NCI-H1105 (cell line): ENCODE measurements around the gene SRSF5.
"Not testable (repeated sequence)": the region's sequence is repeated elsewhere in the genome, so short reads cannot be mapped to it uniquely, and the experiment has no call there.

ENCODE experiments used
- DNase-seq: peaks from one replicate; lab custom pipeline; 2025; lab: John Stamatoyannopoulos, UW

Gene SRSF5

DNA sequence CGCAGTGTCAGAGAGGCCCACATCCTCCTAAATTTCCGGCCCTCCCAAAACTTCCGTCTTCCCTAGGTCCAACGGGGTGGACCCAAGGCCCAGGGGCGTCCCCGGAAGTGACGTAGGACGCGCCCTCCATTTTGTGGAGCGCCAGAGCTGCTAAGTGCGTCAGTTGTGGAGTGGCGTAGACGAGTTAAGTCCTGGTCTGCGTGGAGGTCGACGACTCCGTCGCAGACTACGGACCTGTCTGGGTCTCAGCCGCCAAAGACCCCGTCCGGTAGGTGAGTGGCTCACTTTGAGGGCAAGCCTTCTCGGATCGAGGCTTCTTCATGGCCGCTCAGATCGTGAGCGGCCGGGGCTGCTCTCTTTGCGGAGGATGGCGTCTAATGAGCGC is at the start of gene SRSF5:
SRSF5 (plus strand) TSS at position 159 of the 385 bp plus-strand sequence. CDS start 1,015 bp downstream, outside the sequence.
- DNase-seq = peak; percentile 97

DNA sequence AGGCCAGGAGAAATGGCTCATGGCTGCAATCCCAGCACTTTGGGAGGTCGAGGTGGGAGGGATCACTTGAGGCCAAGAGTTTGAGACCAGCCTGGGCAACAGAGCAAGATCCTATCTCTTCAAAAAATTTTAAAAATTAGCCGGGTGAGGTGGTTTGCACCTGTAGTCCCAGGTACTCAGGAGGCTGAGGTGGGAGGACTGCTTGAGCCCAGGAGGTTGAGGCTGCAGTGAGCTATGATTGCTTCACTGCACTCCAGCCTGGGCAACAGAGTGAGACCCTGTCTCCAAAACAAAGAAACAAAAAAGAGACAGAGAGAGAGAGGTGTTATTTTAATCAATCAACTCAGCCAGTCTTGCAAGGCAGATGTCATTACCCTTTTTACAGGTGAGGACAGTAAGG is 48.3 kb upstream of the SRSF5 start:
- not testable (repeated sequence) for DNase-seq

DNA sequence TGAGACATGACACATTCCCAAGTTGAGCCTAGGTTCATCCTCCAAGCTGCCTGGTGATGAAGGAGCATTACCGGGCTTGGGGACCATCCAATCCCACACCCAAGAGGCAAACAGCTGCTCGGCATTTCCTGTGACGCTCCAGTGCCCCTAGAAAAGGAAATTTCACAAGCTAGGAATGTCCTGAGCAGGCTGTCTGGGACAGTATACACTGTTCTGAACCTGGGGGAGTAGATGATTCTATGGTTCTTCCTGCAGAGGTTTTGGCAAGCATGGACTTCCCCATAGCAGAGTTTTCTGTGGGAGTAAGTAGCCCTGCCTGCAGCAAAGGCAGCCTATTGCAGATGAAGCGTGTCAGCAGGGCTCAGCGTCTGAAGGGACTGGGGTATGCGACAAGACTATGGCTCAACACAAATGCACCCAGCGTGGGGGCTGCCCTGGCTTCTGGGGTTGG is 47.4 kb upstream of the SRSF5 start:
- no peak for DNase-seq

DNA sequence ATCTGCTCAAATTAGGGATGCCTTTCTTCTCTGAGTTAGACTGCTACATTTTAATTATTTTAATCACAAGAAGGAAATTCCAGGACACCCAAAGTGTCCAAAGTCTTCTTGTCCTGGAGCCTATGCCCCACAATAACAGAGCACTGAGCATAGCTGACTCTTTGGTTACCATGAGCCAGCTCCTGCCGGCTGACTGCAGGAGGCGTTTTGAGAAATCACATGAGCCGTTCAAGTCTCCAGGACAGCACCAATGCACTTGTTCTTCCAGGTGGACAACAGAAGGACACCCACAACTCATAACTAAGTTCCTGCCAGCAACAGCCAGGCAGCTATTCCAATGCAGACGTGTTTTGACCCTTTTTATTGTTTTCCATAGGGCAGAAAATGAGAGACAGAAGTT is 46.0 kb upstream of the SRSF5 start:
- no peak for DNase-seq

DNA sequence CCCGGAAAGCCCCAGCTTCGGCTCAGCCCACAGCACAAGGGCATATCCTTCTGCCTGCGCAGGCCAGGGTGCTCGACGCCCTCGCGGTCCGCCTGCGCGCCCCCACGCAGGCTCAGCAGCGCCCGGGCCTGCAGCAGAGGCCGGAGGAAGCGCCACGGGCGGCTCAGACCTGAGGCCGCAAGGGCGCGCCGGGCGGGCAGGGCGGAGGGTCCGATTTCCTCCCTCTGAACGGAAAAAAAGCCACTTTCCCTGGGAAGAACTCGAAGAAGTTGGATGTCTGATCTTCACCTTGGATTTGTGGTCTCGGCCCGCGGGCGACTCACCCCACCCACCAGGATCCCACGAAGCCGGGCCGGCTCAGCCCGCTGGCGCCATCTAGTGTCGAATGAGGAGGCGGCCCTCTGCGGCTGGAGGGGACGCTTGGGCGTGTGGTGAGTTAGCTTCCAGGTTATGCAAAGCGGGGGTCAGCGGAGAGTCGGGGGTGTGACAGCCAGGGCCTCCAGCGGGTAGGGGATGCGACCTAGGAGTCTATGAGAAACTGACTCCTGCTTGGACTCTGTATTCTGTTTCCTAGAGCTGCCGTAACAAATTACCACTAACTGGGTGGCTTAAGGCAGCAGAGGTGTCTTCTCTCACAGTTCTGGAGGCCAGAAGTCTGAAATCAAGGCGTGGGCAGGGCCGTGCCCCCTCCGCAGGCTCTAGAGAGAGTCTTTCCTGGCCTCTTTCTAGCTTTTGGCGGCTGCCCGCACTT is 40.0 kb upstream of the SRSF5 start:
- DNase-seq = peak; percentile 56

DNA sequence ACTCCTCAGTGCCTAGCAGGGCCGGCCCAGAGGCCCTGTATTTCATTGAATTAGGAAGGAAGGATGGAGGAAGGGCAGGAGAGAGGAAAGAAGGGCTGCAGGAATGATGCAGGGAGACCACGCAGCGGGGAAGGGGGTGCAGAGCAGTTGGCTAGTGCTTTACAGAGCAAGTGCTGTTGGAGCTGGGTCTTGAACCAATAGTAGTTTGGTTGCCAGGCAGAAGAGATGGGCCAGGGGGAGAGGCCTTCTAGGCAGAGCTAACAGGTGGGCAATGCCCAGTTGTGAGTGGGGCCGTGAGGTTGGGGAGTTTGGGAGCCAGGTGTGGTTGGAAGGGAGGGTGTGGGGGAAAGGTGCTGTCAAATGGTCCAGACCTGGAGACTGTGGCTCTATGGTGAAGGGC is 39.1 kb upstream of the SRSF5 start:
- DNase-seq = no peak

DNA sequence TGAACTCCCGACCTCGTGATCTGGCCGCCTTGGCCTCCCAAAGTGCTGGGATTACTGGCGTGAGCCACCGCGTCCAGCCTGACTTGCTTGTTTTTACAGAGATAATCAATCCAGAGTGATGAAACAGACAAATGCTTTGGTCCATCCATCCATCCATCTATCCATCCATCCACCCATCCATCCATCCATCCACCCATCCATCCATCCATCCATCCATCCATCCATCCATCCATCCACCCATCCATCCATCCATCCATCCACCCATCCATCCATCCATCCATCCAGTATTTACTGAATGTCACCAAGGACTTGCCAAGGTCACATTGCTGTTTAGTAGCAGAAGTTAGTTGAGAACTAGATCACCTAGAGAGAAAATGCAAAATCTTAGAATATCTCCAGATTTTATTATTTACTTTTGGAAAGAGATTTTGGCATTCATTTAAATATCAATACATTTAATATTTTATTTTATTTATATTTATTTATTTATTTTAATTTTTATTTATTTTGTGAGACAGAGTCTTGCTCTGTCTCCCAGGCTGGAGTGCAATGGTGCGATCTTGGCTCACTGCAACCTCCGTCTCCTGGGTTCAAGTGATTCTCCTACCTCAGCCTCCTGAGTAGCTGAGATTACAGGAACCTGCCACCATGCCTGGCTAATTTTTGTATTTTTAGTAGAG is 34.9 kb upstream of the SRSF5 start:
- DNase-seq = not testable (repeated sequence)

DNA sequence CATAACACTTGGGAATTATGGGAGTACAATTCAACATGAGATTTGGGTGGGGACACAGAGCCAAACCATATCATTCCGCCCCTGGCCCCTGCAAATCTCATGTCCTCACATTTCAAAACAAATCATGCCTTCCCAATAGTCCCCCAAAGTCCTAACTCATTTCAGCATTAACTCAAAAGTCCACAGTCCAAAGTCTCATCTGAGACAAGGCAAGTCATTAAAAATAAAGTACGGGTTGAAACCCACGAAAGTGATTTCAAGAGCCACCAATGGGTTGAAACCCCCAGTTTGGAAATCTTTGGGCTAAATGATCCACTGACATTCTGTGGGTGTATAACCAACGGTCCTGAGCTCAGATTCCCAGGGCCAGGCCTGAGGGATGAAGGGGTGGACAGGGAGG is 30.5 kb upstream of the SRSF5 start:
- not testable (repeated sequence) for DNase-seq

DNA sequence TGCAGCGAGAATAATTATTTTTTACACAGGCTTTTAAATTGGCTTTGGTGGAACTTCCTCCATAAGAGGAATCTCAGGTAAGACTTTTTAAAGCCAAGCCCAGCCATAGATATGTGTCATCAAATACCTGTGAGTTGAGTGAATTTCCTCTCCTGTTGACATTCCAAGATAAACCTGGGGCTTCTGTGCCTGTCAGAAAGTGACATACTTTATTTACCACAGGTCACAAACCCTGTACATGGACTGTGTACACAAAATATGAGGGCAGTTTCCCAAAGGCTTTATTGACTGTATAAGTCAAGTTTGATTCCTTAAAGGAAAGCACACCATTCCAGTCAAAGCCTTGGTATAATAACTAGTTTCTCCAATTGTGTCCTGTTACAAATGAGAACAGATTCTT is 25.9 kb upstream of the SRSF5 start:
- no peak for DNase-seq

DNA sequence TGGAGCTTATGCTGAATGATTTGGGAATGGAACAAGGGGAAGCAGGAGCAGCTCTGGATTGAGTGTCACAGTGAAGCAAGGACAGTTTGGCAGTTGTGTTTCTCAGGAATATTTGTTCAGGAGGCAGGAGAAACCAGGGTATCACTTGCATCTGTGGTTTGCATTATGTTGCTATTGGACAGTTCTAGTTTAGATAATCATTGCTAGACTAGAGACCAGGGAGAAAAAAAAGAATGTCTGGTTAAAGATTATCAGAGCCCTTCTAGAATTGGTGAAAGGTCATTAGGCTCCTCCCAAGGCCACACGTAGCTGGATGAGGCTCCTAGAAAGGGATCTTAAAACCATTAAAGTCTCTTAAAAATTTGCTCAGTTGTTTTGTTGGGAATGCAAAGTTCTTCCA is 17.0 kb upstream of the SRSF5 start:
- no peak for DNase-seq

DNA sequence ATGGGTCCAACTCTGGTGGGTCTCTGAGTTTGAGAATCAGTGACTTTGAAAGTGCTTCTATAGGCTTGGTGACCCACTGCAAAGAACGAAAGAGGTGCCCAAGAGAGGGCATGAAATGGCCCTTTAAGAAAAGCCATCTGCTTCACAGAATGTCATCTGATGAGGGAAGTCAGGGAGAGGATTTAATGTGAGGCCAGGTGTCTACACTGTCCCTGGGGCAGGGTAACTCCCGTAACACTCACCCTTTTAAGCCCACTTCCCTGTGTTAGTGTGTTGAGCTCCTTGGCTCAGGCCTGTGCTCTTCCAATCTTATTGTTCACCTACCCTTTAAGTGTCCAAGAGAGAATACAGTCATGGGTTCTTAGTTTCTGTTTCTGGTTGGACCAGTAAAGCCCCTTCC is 16.4 kb upstream of the SRSF5 start:
- no peak for DNase-seq

DNA sequence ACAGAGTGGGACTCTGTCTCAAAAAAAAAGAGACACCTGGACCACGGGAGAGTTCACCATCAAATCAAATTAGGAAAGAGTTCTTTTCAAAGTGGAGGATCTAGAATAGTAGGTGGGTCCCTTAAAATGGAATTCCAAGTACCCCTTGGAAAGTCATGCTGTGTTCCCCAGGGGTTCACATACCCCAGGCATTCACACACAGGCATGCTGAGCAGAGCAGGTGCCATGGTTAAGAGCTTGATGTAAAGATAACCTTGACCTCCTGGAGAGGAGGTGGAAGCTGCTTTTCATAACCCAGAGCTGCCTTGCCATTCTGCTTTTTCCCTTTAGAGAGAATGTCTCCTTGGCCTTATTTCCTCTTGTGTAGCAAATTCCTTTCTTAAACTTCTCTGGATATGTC is 14.2 kb upstream of the SRSF5 start:
- no peak for DNase-seq

DNA sequence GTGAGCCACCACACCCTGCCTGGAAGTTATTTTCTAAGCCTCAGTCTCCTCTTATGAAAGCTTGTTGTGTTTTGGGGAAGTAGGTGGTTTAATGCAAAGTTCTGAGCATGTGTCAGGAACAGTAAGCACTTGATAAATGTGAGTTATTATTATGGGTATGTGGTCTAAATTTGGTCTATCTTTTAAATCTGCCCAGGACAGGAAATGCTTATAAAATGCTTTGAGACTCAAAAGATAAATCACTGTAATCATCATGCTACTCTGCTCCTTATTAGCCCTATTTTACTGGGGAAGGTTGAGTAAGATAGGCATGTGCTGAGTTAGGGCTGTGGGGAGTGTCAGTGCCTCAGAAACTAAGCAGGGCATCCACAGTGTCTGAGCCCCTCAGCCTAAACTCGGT is 13.1 kb upstream of the SRSF5 start:
- DNase-seq = no peak

DNA sequence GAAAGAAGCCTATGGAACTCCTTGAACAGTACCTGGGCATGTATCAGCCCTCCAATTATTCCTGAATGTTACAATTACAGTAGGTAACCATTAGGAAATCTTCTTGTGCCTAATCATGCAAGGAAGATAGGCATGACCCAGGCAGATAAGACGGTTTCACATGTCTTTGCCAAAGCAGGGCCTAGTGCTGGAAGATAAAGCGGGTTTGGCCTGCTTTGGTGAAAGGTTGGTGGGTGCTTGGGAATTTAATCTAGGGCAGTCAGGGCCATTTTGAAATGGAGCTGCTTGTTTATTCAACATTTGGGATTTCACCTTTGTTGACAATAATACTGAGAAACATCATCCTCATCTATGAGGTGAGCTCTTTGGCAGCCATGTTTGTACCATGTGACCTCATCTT is 12.5 kb upstream of the SRSF5 start:
- DNase-seq = no peak

DNA sequence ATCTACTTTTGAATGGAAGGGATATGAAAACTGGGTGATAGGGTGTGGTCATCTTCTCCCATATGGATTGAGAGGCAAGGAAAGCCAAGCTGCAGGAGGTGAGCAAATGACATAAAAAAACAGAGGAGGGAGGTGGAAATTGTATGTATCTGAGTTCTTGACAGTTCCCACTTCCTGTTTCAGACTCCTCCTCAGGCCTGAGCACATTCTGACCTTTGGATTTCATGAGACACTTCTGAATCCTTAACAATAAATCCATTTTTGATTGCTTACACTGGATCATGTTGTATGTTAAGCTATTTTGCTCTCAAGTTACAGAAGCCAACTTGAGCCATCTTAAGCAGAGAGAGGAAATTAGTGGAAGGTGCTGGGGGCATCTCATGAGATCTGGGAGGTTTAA is 11.6 kb upstream of the SRSF5 start:
- no peak for DNase-seq

DNA sequence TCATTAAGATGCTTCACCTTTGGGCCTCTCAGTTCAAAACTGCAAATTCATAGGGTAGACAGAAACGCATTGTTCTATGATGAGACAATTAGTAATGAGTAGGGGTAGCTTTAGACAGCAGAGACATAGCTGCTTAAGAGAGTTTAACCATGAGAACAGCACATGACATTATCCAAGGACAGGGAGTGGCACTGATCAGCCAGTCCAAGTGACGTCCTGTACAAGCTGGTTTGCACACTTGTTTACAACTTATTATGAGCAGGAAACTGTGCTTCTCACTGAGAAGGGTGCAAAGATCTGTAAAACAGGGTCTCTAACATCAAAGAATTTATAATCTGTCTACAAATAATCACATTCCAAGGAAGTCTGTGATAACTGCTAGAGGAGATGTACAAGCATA is 11.2 kb upstream of the SRSF5 start:
- no peak for DNase-seq

DNA sequence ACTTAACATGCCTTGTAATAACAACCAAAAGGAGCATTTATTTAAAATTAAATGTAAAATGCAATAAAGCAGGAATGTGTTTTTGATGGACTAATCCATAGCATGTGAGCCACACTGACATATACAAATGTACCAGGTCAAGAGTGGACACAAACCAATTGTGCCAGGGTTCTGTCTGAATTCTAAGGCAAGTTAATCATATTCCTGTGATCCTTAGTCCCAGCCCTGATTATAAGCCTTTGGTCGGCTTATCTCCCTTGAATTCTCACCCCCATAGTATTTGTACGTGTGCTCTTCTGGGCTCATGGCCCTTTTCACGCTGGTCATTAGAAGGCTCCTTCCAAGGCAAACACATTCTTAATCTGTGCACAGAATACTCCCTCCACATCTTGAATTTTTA is 10.6 kb upstream of the SRSF5 start:
- no peak for DNase-seq

DNA sequence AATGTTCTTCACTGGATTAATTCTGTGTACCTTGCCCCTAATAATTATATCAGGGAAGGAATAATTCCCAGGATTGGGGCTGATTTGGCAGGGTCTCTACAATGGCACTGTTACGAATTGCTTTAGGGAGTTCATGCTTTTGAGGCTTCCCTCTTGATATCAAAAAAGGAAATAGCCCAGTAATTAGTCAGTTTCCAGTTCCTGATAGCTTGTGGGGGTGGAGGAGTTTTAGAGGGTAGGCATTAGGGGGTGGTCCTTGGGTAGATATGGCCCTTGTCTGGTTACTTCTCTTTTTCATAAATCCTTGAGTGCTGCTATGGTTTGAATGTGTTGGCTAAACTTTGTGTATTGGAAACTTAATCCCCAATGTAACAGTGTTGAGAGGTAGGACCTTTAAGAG is 6.1 kb upstream of the SRSF5 start:
- DNase-seq = no peak

DNA sequence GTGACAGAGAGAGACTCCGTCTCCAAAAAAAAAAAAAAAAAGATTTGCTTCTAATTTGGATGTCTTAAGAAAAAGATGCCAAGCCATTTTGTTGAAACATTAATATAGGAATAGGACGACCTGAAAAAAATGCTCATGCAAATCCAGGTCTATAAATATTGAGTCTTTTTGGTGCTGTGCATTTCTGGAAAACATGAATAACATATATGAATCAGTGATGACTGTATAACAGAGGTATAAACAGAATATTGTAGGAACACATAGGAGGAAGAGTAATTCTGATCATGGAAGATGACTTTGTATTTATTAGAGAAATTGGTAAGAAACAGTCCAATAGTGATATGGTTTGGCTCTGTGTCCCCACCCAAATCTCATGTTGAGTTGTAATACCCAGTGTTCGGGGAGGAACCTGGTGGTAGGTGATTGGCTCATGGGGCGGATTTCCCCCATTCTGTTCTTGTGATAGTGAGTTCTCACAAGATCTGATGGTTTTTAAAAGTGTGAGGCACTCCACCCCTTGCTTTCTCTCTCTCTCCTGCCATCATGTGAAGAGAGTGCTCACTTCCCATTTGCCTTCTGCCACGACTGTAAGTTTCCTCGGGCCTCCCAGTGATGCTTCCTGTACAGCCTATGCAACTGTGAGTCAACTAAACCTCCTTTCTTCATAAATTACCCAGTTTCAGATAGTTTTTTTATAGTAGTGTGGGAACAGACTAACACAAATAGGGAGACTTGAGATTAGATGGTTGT is 3.0 kb upstream of the SRSF5 start:
- no peak for DNase-seq

DNA sequence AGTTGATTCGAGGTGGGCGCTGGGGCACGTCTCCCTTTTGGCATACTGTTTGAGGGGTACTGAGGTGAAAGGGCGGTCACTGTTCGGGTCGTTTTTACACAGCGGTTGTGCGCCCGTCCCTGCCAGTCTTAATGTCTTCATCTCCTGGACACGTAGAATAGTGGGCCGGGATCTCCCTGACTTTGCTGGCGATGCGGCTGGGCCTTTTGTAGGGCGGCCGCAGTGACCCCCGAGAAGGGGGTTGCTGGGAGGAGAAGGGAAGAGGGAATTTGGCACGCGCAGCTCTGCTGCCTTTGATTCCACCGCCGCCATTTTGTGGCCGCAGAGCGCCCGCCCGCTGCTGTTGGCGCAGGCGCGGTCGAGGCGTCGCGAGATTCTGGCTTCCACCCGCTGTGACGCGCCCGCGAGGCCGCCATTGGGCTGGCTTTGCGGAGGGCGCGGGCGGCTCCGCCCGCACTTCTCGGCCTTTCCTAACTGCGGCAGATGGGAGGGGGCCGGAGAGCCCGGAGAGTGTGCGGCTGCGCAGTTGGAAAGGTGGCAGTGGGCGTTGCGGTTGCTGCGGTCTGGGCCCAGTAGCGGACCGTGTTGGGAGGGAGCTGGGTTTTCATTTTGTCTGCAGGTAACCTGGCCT is 542 bp downstream of the SRSF5 start:
- peak; percentile 96 for DNase-seq

DNA sequence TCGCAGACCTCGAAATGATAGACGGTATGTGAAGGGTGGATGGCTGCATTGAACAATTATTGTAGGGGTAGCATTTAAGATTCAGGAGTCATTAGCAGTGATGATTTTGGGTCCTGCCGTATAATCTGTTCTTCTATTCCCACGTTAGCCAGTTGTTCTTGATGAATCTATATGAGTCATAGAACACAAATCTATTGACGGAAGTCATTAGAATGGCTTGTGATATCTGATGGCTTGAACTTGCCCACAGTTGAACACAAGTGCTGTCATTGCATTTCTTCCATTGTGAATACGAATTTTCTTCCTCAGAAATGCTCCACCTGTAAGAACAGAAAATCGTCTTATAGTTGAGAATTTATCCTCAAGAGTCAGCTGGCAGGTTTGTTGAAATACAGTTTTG is 1.9 kb downstream of the SRSF5 start:
- no peak for DNase-seq

DNA sequence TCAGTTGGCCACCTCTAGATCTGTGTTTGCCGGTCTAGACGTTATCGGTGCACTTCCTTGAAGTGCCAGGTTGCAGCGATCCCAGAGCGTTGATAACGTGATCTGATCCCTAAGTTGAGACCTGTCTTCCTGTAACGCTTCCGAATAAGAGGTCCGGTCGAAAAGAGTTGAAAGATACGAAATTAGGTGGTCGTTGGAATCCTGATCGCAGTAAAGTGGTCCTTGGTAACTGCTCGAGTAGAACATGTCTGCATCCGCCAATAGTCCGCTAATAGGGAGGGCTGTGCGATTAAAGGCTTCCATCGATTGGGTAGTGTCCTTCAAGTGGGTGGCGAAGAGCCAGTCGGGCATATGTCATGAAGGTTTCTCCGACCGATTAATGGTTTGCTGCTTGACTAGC is 2.7 kb downstream of the SRSF5 start:
- no peak for DNase-seq

DNA sequence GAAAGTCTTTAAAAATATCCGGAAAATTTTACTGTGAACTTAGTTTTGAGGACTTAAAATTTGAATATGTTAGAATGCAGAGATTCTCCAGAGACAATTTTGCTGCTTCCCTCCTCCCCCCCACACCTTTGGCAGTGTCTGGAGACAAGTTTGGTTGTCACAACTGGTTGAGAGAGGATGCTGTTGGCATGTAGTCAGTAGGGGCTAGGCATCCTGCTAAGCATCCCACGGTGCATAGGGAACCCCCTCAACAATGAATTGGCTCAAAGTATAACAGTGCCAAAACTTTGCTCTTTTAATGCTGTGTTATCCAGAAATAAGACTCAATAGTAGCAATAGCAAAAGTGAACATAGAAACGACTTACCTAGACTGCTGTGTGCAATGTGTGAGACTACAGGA is 3.6 kb downstream of the SRSF5 start:
- no peak for DNase-seq
